HEK293T (cell line): ENCODE data around the gene SLC6A19.

ENCODE experiments used
- ELF4 ChIP-seq: fragments of 450-650 bp; IDR thresholded peaks from 2 replicates; pipeline ENCODE4 v1.6.1; 2017; ENCODE audit warnings: antibody characterized with exemption
- FOXA1 ChIP-seq: fragments of 450-650 bp; IDR thresholded peaks from 2 replicates; pipeline ENCODE4 v1.6.1; 2016; ENCODE audit warnings: mild to moderate bottlenecking
- HDGF ChIP-seq: fragments of 450-650 bp; IDR thresholded peaks from 2 replicates; pipeline ENCODE4 v1.6.1; 2017; ENCODE audit warnings: antibody characterized with exemption, borderline replicate concordance
- L3MBTL2 ChIP-seq: fragments of 450-650 bp; conservative IDR thresholded peaks from 2 replicates; pipeline ENCODE4 v1.6.1; 2016; ENCODE audit warnings: mild to moderate bottlenecking
- NFRKB ChIP-seq: fragments of 450-650 bp; IDR thresholded peaks from 2 replicates; pipeline ENCODE4 v1.6.1; 2016; ENCODE audit warnings: mild to moderate bottlenecking, moderate library complexity
- PKNOX1 ChIP-seq: fragments of 450-650 bp; IDR thresholded peaks from 2 replicates; pipeline ENCODE4 v1.6.1; 2016
- TARDBP ChIP-seq: fragments of 450-650 bp; IDR thresholded peaks from 2 replicates; pipeline ENCODE4 v1.6.1; 2016

GRCh38 chr5:1216918-1217295, 15.5 kb downstream of the SLC6A19 start:
- TF ChIP-seq PKNOX1 (no peak), TARDBP (no peak), ELF4 (no peak), HDGF (no peak), FOXA1 (no peak), NFRKB (no peak), L3MBTL2 (no peak)
